GM12878 (cell line): ENCODE results near the gene DNAJB11. TPM values are rescaled to one million over a fixed set of nuclear protein-coding genes. Genes with fewer than 3 reads are reported as not detected.

Source experiments
- BHLHE40 ChIP-seq, 2 experiments: fragments of 450-650 bp in 1 of 2; IDR thresholded peaks; 2 replicates each; pipeline ENCODE4 v1.6.1; 2011 to 2017; ENCODE audit warnings: low read depth in 2 of 2, borderline replicate concordance in 1 of 2, improper control_type of control experiment in 1 of 2, low read length in 1 of 2, mild to moderate bottlenecking in 1 of 2
- BRCA1 ChIP-seq: IDR thresholded peaks from 2 replicates; pipeline ENCODE4 v1.6.1; 2011; ENCODE audit warnings: low read depth, low read length, improper control_type of control experiment
- CBX5 ChIP-seq: sonication (generic); IDR thresholded peaks from 2 replicates; pipeline ENCODE4 v1.6.1; 2016; ENCODE audit warnings: low read depth, moderate library complexity, mild to moderate bottlenecking, inconsistent platforms
- CEBPB ChIP-seq, 2 experiments: fragments of 150-350 bp in 1 of 2; IDR thresholded peaks; 2 replicates each; pipeline ENCODE4 v1.6.1; 2012 to 2014; ENCODE audit warnings: low read depth in 2 of 2, low read length in 2 of 2, borderline replicate concordance in 1 of 2, inconsistent platforms in 1 of 2
- CHD4 ChIP-seq: fragments of 200-600 bp; sonication (generic); IDR thresholded peaks from 2 replicates; pipeline ENCODE4 v1.6.1; 2016; ENCODE audit warnings: mild to moderate bottlenecking
- EZH2 ChIP-seq: IDR thresholded peaks from 2 replicates; pipeline ENCODE4 v1.6.1; 2012; ENCODE audit warnings: low read depth, mild to moderate bottlenecking, control low read depth, inconsistent platforms, low read length, borderline replicate concordance; ENCODE audit not compliant: control insufficient read depth
- IKZF1 ChIP-seq: fragments of 450-650 bp; conservative IDR thresholded peaks from 2 replicates; pipeline ENCODE4 v1.6.1; 2017; ENCODE audit warnings: antibody characterized with exemption, mild to moderate bottlenecking
- LARP7 ChIP-seq: fragments of 450-650 bp; IDR thresholded peaks from 2 replicates; pipeline ENCODE4 v1.6.1; 2017; ENCODE audit warnings: mild to moderate bottlenecking
- MYB ChIP-seq: fragments of 150-350 bp; IDR thresholded peaks from 2 replicates; pipeline ENCODE4 v1.6.1; 2014; ENCODE audit warnings: mild to moderate bottlenecking, low read depth, low read length, borderline replicate concordance
- PAX5 ChIP-seq: IDR thresholded peaks from 2 replicates; pipeline ENCODE4 v1.6.1; 2011; ENCODE audit warnings: low read depth, low read length, borderline replicate concordance
- POLR2AphosphoS5 ChIP-seq: IDR thresholded peaks from 2 replicates; pipeline ENCODE4 v1.6.1; 2011; ENCODE audit warnings: mild to moderate bottlenecking, low read length, inconsistent platforms
- RB1 ChIP-seq: fragments of 450-650 bp; formaldehyde crosslinking; IDR thresholded peaks from 2 replicates; pipeline ENCODE4 v1.6.1; 2017; ENCODE audit warnings: mild to moderate bottlenecking, borderline replicate concordance
- RFX5 ChIP-seq: IDR thresholded peaks from 2 replicates; pipeline ENCODE4 v1.6.1; 2011; ENCODE audit warnings: low read depth, low read length, improper control_type of control experiment
- RUNX3 ChIP-seq: IDR thresholded peaks from 2 replicates; pipeline ENCODE4 v1.6.1; 2012; ENCODE audit warnings: low read length, inconsistent platforms
- SIX5 ChIP-seq: IDR thresholded peaks from 2 replicates; pipeline ENCODE4 v1.6.1; 2011; ENCODE audit warnings: mild to moderate bottlenecking, low read depth, low read length, moderate library complexity; ENCODE audit not compliant: severe bottlenecking
- SPI1 ChIP-seq: IDR thresholded peaks from 2 replicates; pipeline ENCODE4 v1.6.1; 2011; ENCODE audit warnings: low read depth, mild to moderate bottlenecking, low read length, moderate library complexity, borderline replicate concordance; ENCODE audit not compliant: insufficient read depth
- STAT1 ChIP-seq: fragments of 450-650 bp; conservative IDR thresholded peaks from 2 replicates; pipeline ENCODE4 v1.6.1; 2014; ENCODE audit warnings: antibody characterized with exemption, mild to moderate bottlenecking
- STAT3 ChIP-seq: IDR thresholded peaks from 2 replicates; pipeline ENCODE4 v1.6.1; 2011; ENCODE audit warnings: low read depth, low read length, improper control_type of control experiment
- SUZ12 ChIP-seq: fragments of 200-600 bp; sonication (generic); IDR thresholded peaks from one replicate; pipeline ENCODE4 v1.6.1; 2018; ENCODE audit warnings: antibody characterized with exemption, mild to moderate bottlenecking; ENCODE audit not compliant: unreplicated experiment
- TARDBP ChIP-seq: IDR thresholded peaks from 2 replicates; pipeline ENCODE4 v1.6.1; 2016; ENCODE audit warnings: borderline replicate concordance
- TCF3 ChIP-seq: IDR thresholded peaks from 2 replicates; pipeline ENCODE4 v1.6.1; 2012; ENCODE audit warnings: low read depth, mild to moderate bottlenecking, low read length, borderline replicate concordance; ENCODE audit not compliant: insufficient read depth
- WRNIP1 ChIP-seq: IDR thresholded peaks from 2 replicates; pipeline ENCODE4 v1.6.1; 2011; ENCODE audit warnings: low read depth, low read length, improper control_type of control experiment, borderline replicate concordance
- ZNF207 ChIP-seq: fragments of 450-650 bp; IDR thresholded peaks from 2 replicates; pipeline ENCODE4 v1.6.1; 2014; ENCODE audit warnings: antibody characterized with exemption, mild to moderate bottlenecking, borderline replicate concordance
- polyA plus RNA-seq, 11 experiments: library from polyadenylated mRNA; depleted of rRNA in 4 of 11; unstranded in 6 of 11; stranded (reverse) in 5 of 11; fragments of >200 nt; fragmentation: Nextera tagmentation in 4 of 11; fragmentation: Illumina TruSeq in 1 of 11; extraction: Ambion mirVana in 4 of 11; extraction: Trizol in 1 of 11; gene quantifications; 1 replicate in 1 of 11; 2 replicates in 10 of 11; pipeline versions ENCODE4 v1.2.1 to v1.2.3, GENCODE V29; 2011 to 2016; ENCODE audit warnings: inconsistent platforms in 2 of 11, missing spikeins in 2 of 11, low read depth in 1 of 11
- total RNA-seq, 4 experiments: library from RNA; depleted of rRNA in 3 of 4; stranded (reverse); fragments of >200 nt in 3 of 4; fragmentation: Illumina TruSeq in 1 of 4; extraction: Trizol in 1 of 4; gene quantifications; 2 replicates each; pipeline versions ENCODE4 v1.2.1 to v1.2.3, GENCODE V29; 2013 to 2021
- TF ChIP-seq, protein P1 (sequence below): fragments of 450-650 bp; IDR thresholded peaks from 2 replicates; pipeline ENCODE4 v1.6.1; 2017; ENCODE audit warnings: low read depth, mild to moderate bottlenecking, moderate library complexity
- TF ChIP-seq, protein P2 (sequence below): fragments of 450-650 bp; IDR thresholded peaks from 2 replicates; pipeline ENCODE4 v1.6.1; 2016; ENCODE audit warnings: mild to moderate bottlenecking
- TF ChIP-seq, protein P3 (sequence below): fragments of 450-650 bp; IDR thresholded peaks from 2 replicates; pipeline ENCODE4 v1.6.1; 2018; ENCODE audit warnings: borderline replicate concordance, mild to moderate bottlenecking; ENCODE audit not compliant: partially characterized antibody

The DNAJB11 gene
- total and polyA plus RNA-seq, 10 of the 15 experiments (the other 5 are each of a cell fraction or from before 2014, with no cell fraction given): 16.2 to 135 (median 57.8) TPM

DNA sequence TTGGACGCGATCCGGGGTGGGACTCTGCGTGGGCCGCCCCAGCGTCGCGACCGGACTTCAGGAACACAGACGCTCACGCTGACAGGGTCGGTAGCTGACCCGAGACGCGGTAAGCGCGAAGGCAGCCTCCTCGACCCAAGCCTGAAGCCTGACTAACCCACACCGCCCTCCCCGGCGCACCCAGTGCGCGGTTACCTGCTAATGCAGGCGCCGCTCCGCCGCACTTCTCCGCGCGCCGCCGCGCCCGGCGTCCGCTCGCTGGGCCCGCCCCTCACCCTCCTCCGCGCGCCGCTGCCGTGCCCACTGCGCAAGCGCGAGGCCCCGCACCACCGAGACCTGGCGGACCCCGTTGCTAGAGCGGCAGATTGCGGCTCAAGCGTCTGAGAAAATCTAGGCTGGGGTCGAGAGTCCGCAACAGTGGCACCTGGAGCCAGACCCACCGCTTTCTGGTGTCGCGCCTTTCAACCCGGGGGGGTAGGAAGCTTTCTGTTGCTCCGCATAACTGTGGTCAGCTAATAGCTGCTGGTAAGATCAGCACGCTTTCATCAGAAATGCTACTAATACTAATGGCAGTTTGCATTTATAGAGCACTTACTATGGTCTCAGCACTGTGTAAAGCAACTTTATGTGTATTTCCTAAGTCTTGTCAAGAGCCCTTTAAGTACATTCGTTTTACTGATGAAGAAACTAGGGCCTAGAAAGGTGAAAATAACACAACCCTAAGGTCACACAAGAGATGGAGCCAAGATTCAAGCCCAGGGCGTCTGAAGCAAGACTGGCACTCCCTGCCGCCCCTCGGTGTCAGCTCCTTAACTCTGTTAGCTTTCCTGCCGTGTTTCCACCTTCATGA, 3.2 kb upstream of the DNAJB11 start, which contains the start of gene TBCCD1 (continued):
- TF ChIP-seq RB1 (peak; percentile 93; the same call in 1 of the 2 replicates), SPI1 (no peak), CBX5 (0 out of 2 replicates have a peak, but pooled peaks have one; percentile 41), POLR2AphosphoS5 (peak; percentile 95), MYB (no peak), TARDBP (no peak), IKZF1 (peak; percentile 88), TCF3 (no peak; the same call in none of the 2 replicates), SUZ12 (no peak), SIX5 (no peak), CHD4 (no peak), STAT3 (no peak), BRCA1 (0 out of 2 replicates have a peak, but pooled peaks have one; percentile 31), RFX5 (no peak), BHLHE40 (IDR thresholded peaks at IDR 0.05; ENCODE audit: borderline replicate concordance in 1 of 2, low read depth in 2 of 2, low read length in 1 of 2) (peak; percentile 11 to 73; a peak in 2 of 4 replicates), ZNF207 (peak; percentile 79), WRNIP1 (no peak), RUNX3 (peak; percentile 80), EZH2 (no peak), STAT1 (no peak), PAX5 (peak; percentile 81), LARP7 (peak; percentile 93), CEBPB (IDR thresholded peaks at IDR 0.05; ENCODE audit: borderline replicate concordance in 1 of 2, low read depth in 2 of 2, low read length in 2 of 2) (no peak)
- TF ChIP-seq, protein P1, sequence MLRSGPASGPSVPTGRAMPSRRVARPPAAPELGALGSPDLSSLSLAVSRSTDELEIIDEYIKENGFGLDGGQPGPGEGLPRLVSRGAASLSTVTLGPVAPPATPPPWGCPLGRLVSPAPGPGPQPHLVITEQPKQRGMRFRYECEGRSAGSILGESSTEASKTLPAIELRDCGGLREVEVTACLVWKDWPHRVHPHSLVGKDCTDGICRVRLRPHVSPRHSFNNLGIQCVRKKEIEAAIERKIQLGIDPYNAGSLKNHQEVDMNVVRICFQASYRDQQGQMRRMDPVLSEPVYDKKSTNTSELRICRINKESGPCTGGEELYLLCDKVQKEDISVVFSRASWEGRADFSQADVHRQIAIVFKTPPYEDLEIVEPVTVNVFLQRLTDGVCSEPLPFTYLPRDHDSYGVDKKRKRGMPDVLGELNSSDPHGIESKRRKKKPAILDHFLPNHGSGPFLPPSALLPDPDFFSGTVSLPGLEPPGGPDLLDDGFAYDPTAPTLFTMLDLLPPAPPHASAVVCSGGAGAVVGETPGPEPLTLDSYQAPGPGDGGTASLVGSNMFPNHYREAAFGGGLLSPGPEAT: 0 out of 2 replicates have a peak, but pooled peaks have one; percentile 24
- TF ChIP-seq, protein P2, sequence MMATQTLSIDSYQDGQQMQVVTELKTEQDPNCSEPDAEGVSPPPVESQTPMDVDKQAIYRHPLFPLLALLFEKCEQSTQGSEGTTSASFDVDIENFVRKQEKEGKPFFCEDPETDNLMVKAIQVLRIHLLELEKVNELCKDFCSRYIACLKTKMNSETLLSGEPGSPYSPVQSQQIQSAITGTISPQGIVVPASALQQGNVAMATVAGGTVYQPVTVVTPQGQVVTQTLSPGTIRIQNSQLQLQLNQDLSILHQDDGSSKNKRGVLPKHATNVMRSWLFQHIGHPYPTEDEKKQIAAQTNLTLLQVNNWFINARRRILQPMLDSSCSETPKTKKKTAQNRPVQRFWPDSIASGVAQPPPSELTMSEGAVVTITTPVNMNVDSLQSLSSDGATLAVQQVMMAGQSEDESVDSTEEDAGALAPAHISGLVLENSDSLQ: no peak
- TF ChIP-seq, protein P3, sequence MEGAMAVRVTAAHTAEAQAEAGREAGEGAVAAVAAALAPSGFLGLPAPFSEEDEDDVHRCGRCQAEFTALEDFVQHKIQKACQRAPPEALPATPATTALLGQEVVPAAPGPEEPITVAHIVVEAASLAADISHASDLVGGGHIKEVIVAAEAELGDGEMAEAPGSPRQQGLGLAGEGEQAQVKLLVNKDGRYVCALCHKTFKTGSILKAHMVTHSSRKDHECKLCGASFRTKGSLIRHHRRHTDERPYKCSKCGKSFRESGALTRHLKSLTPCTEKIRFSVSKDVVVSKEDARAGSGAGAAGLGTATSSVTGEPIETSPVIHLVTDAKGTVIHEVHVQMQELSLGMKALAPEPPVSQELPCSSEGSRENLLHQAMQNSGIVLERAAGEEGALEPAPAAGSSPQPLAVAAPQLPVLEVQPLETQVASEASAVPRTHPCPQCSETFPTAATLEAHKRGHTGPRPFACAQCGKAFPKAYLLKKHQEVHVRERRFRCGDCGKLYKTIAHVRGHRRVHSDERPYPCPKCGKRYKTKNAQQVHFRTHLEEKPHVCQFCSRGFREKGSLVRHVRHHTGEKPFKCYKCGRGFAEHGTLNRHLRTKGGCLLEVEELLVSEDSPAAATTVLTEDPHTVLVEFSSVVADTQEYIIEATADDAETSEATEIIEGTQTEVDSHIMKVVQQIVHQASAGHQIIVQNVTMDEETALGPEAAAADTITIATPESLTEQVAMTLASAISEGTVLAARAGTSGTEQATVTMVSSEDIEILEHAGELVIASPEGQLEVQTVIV: no peak
